ENCODE data around the gene MAML2. TPM values are rescaled to one million over a fixed set of nuclear protein-coding genes. Genes with fewer than 3 reads are reported as not detected.

MAML2 gene
- total RNA-seq, 1 experiment from 2014 or later: 2.7 TPM

- H3K36me3 Mint-ChIP-seq (ENCODE audit: insufficient read depth in 1 of 3, low read depth in 3 of 3): no peaks in the 10 kb centered on the region; a peak in 1 of 7 replicates
- no peak overlapping the region for H2BK120ac ChIP-seq (ENCODE audit: low read depth, low read length, poor library complexity, severe bottlenecking)
- no peak overlapping the region for H4K5ac ChIP-seq (ENCODE audit: insufficient read length, low read depth, low read length)
- no peak overlapping the region for H4K8ac ChIP-seq (replicated peaks; ENCODE audit: insufficient read length, low read depth, low read length)
- H3K27me3 Mint-ChIP-seq (ENCODE audit: low read depth): no peaks in the 10 kb centered on the region
- no peak overlapping the region for H3K27ac Mint-ChIP-seq
- no peaks in the 10 kb centered on the region for H3K79me1 ChIP-seq (ENCODE audit: insufficient read depth, low read depth, low read length, poor library complexity, severe bottlenecking)
- H3K79me2 ChIP-seq (ENCODE audit: insufficient read depth, low read length): no peaks in the 10 kb centered on the region
- H4K91ac ChIP-seq (ENCODE audit: insufficient read length, low read depth, low read length): no peak overlapping the region
- no peaks in the 10 kb centered on the region for H3K27me3 ChIP-seq (ENCODE audit: insufficient read depth, low read length)
- H3K18ac ChIP-seq (ENCODE audit: insufficient read length, low read depth, low read length): no peak overlapping the region
- H3K4me2 ChIP-seq (ENCODE audit: insufficient read depth, insufficient read length, low read length): no peak overlapping the region
- H4K20me1 ChIP-seq (ENCODE audit: control insufficient read depth, insufficient read depth, insufficient read length): no peaks in the 10 kb centered on the region
- no peak overlapping the region for H3K9ac ChIP-seq (ENCODE audit: extremely low read depth, insufficient read length, low read length)
- peaks cover 0 to 3% of the 10 kb centered on the region in 2 experiments; a peak in 3 of 5 replicates for H3K9me3 Mint-ChIP-seq
- H3K4me1 Mint-ChIP-seq: peaks cover 5 to 6% of the 10 kb centered on the region in 2 experiments; a peak in 3 of 4 replicates
- no peak overlapping the region for H3K4ac ChIP-seq (ENCODE audit: low read depth, low read length)
- H3K27ac ChIP-seq (ENCODE audit: insufficient read length, low read depth, low read length): no peak overlapping the region
- no peak overlapping the region for H2AFZ ChIP-seq (ENCODE audit: low read length)
- DNase-seq: no peak
- no peaks in the 10 kb centered on the region for H3K4me1 ChIP-seq (ENCODE audit: insufficient read depth, low read length)
- no peaks in the 10 kb centered on the region for H3K23me2 ChIP-seq (ENCODE audit: insufficient read length, low read depth, low read length, poor library complexity, severe bottlenecking)
- TF ChIP-seq, protein P1, sequence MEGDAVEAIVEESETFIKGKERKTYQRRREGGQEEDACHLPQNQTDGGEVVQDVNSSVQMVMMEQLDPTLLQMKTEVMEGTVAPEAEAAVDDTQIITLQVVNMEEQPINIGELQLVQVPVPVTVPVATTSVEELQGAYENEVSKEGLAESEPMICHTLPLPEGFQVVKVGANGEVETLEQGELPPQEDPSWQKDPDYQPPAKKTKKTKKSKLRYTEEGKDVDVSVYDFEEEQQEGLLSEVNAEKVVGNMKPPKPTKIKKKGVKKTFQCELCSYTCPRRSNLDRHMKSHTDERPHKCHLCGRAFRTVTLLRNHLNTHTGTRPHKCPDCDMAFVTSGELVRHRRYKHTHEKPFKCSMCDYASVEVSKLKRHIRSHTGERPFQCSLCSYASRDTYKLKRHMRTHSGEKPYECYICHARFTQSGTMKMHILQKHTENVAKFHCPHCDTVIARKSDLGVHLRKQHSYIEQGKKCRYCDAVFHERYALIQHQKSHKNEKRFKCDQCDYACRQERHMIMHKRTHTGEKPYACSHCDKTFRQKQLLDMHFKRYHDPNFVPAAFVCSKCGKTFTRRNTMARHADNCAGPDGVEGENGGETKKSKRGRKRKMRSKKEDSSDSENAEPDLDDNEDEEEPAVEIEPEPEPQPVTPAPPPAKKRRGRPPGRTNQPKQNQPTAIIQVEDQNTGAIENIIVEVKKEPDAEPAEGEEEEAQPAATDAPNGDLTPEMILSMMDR (conservative IDR thresholded peaks at IDR 0.05): no peak
- H3K23ac ChIP-seq (ENCODE audit: insufficient read length, low read depth, low read length): no peak overlapping the region
- H2BK15ac ChIP-seq (ENCODE audit: low read depth, low read length): no peak overlapping the region
- H2AK5ac ChIP-seq (ENCODE audit: insufficient read length, low read length): no peak overlapping the region
- H3T11ph ChIP-seq (ENCODE audit: low read length): no peak overlapping the region
- no peak overlapping the region for H2BK20ac ChIP-seq (ENCODE audit: low read depth, low read length, poor library complexity, severe bottlenecking)
- H3K4me3 Mint-ChIP-seq: no peak overlapping the region
- no peak overlapping the region for H3K14ac ChIP-seq (ENCODE audit: insufficient read depth, low read length)
- H2BK12ac ChIP-seq (ENCODE audit: insufficient read length, low read depth, low read length): no peak overlapping the region
- H3K9me3 ChIP-seq (ENCODE audit: control insufficient read depth, low read depth, low read length): no peaks in the 10 kb centered on the region
- no peak overlapping the region for H2BK5ac ChIP-seq (ENCODE audit: insufficient read length, low read length)
- H3K56ac ChIP-seq (ENCODE audit: insufficient read length, low read depth, low read length): no peak overlapping the region
These were observed 337.0 kb downstream of the MAML2 start for GRCh38 chr11:96006037-96006436.
